SU-DHL-6 (cell line): ENCODE measurements around the gene PRSS57.

Experiments used
- EZH2phosphoT487 ChIP-seq: fragments of 200-600 bp; sonication (generic), shearing (Covaris generic); conservative IDR thresholded peaks from 2 replicates; pipeline ENCODE4 v1.6.1; 2018; ENCODE audit warnings: mild to moderate bottlenecking, antibody characterized with exemption, low read length, moderate library complexity, mixed read lengths
- TF ChIP-seq, protein P1 (sequence below): fragments of 200-600 bp; sonication (generic); IDR thresholded peaks from one replicate; pipeline ENCODE4 v1.5.1; 2017; ENCODE audit warnings: antibody characterized with exemption, mild to moderate bottlenecking, low read length, moderate library complexity; ENCODE audit not compliant: insufficient read depth, poor library complexity, severe bottlenecking

DNA sequence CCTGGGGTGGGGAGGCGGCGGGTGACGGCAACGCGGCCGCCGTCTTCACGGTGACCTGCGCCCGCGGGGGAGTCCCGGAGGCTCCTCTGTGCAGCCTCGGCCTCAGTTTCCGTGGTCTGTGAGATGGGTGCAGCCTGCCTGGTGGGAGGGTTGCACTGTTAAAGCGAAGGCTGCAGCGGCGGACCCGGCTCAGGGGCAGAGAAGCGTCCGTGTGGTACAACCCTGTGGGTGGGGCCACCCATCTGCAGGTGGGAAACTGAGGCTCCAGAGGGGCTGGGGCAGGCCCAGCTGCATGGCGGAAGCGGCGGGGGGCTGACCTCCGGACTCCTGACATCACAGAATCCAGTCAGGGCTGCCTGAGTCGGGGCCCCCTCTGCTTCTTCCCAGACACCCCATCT lies 55.1 kb downstream of the PRSS57 start:
- TF ChIP-seq, protein P1, sequence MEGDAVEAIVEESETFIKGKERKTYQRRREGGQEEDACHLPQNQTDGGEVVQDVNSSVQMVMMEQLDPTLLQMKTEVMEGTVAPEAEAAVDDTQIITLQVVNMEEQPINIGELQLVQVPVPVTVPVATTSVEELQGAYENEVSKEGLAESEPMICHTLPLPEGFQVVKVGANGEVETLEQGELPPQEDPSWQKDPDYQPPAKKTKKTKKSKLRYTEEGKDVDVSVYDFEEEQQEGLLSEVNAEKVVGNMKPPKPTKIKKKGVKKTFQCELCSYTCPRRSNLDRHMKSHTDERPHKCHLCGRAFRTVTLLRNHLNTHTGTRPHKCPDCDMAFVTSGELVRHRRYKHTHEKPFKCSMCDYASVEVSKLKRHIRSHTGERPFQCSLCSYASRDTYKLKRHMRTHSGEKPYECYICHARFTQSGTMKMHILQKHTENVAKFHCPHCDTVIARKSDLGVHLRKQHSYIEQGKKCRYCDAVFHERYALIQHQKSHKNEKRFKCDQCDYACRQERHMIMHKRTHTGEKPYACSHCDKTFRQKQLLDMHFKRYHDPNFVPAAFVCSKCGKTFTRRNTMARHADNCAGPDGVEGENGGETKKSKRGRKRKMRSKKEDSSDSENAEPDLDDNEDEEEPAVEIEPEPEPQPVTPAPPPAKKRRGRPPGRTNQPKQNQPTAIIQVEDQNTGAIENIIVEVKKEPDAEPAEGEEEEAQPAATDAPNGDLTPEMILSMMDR, result no peak
- no peak for TF ChIP-seq EZH2phosphoT487
